Osteoblast (primary cell): Measurements from ENCODE around the gene IL37. TPM values are rescaled to one million over a fixed set of nuclear protein-coding genes. Genes with fewer than 3 reads are reported as not detected.

Experiments
- DNase-seq: peaks from one replicate; pipeline ENCODE4 v3.0.0; 2011; ENCODE audit warnings: low spot score, mixed read lengths; ENCODE audit not compliant: insufficient read length; ENCODE audit errors: missing footprints
- H2AFZ ChIP-seq: 2 replicates; pipeline ENCODE4 v1.6.0; 2011; ENCODE audit warnings: mild to moderate bottlenecking, low read length
- H3K27ac ChIP-seq: 2 replicates; pipeline ENCODE4 v1.5.1; 2011; ENCODE audit warnings: mild to moderate bottlenecking, low read depth, low read length, moderate library complexity
- H3K27me3 ChIP-seq: 2 replicates; pipeline ENCODE4 v1.6.0; 2012; ENCODE audit warnings: mild to moderate bottlenecking, control low read depth, inconsistent platforms, low read length, moderate library complexity; ENCODE audit not compliant: insufficient read depth
- H3K36me3 ChIP-seq: 2 replicates; pipeline ENCODE4 v1.5.1; 2011; ENCODE audit warnings: mild to moderate bottlenecking, low read length, control low read depth, moderate library complexity; ENCODE audit not compliant: insufficient read depth
- H3K4me1 ChIP-seq: 2 replicates; pipeline ENCODE4 v1.5.1; 2011; ENCODE audit warnings: mild to moderate bottlenecking, low read length, control low read depth, moderate library complexity; ENCODE audit not compliant: insufficient read depth
- H3K4me2 ChIP-seq: 2 replicates; pipeline ENCODE4 v1.6.0; 2011; ENCODE audit warnings: mild to moderate bottlenecking, low read length; ENCODE audit not compliant: insufficient read depth
- H3K4me3 ChIP-seq: fragments of 200-600 bp; sonication (generic); 3 replicates; pipeline ENCODE4 v1.5.1; 2012; ENCODE audit warnings: mild to moderate bottlenecking, low read length, inconsistent platforms; ENCODE audit not compliant: insufficient read depth
- H3K79me2 ChIP-seq: 2 replicates; pipeline ENCODE4 v1.6.0; 2012; ENCODE audit warnings: mild to moderate bottlenecking, low read length, control low read depth, inconsistent platforms; ENCODE audit not compliant: insufficient read depth
- H3K9me3 ChIP-seq: 2 replicates; pipeline ENCODE4 v1.5.1; 2011; ENCODE audit warnings: low read depth, low read length, control low read depth
- H4K20me1 ChIP-seq: 2 replicates; pipeline ENCODE4 v1.6.0; 2012; ENCODE audit warnings: mild to moderate bottlenecking, low read length, control low read depth; ENCODE audit not compliant: insufficient read depth
- CTCF ChIP-seq: IDR thresholded peaks from 2 replicates; pipeline ENCODE4 v1.5.1; 2011; ENCODE audit warnings: mild to moderate bottlenecking, low read depth, low read length, moderate library complexity; ENCODE audit errors: extremely low read depth
- total RNA-seq: library from RNA; depleted of rRNA; stranded (reverse); fragments of >200 nt; gene quantifications from 2 replicates; pipeline ENCODE4 v1.2.3, GENCODE V29; 2012

The IL37 gene
- total RNA-seq, 1 donor: not detected

- no peak for TF ChIP-seq CTCF
- Histone ChIP-seq H3K27me3 (peaks cover 60% of the 10 kb centered on the region), H3K4me1 (peaks cover 4% of the 10 kb centered on the region), H3K79me2 (no peaks in the 10 kb centered on the region), H3K36me3 (no peaks in the 10 kb centered on the region), H2AFZ (no peak overlapping the region), H3K9me3 (no peaks in the 10 kb centered on the region), H3K27ac (no peak overlapping the region), H3K4me2 (no peak overlapping the region), H3K4me3 (no peak overlapping the region), H4K20me1 (no peaks in the 10 kb centered on the region)
- no peak for DNase-seq
These were observed 51.6 kb downstream of the IL37 start for GRCh38 chr2:112962308-112963175.

- no peaks in the 10 kb centered on the region for H3K9me3 ChIP-seq
- no peak overlapping the region for H3K27ac ChIP-seq
- TF ChIP-seq CTCF: no peak
- peaks cover 53% of the 10 kb centered on the region for H3K27me3 ChIP-seq
- no peaks in the 10 kb centered on the region for H3K36me3 ChIP-seq
- H3K4me2 ChIP-seq: no peak overlapping the region
- H4K20me1 ChIP-seq: no peaks in the 10 kb centered on the region
- no peaks in the 10 kb centered on the region for H3K79me2 ChIP-seq
- DNase-seq: no peak
- no peak overlapping the region for H2AFZ ChIP-seq
- no peaks in the 10 kb centered on the region for H3K4me1 ChIP-seq
- no peak overlapping the region for H3K4me3 ChIP-seq
These were observed 56.1 kb downstream of the IL37 start for GRCh38 chr2:112967023-112967422.

Other genes with a start within 250 kb of the IL37 start
- not detected in 2 replicates for gene NT5DC4, start 190.1 kb upstream of the IL37 start, total RNA-seq
- 1.1 and 1.5 TPM in 2 replicates for gene CKAP2L, start 146.6 kb upstream of the IL37 start, total RNA-seq
- gene IL1A, start 126.7 kb upstream of the IL37 start, total RNA-seq: not detected in 2 replicates
- 0.36 TPM in 1 of 2 replicates, not detected in the other for gene IL1B, start 74.4 kb upstream of the IL37 start, total RNA-seq
- gene IL36G, start 66.8 kb downstream of the IL37 start, total RNA-seq: not detected in 2 replicates
- not detected in 2 replicates for gene IL36A, start 94.3 kb downstream of the IL37 start, total RNA-seq
- not detected in 2 replicates for gene IL36B, start 141.7 kb downstream of the IL37 start, total RNA-seq
- gene IL36RN, start 148.0 kb downstream of the IL37 start, total RNA-seq: not detected in 2 replicates
- gene IL1F10, start 156.8 kb downstream of the IL37 start, total RNA-seq: not detected in 2 replicates
- gene IL1RN, start 216.4 kb downstream of the IL37 start, total RNA-seq: not detected in 2 replicates